ENCODE results near the gene SH2D3C. TPM values are rescaled to one million over a fixed set of nuclear protein-coding genes. Genes with fewer than 3 reads are reported as not detected.
"Not testable (repeated sequence)": the region's sequence is repeated elsewhere in the genome, so short reads cannot be mapped to it uniquely, and the experiment has no call there.

The SH2D3C gene
- total and polyA plus RNA-seq, 2 of the 4 experiments (the other 2 are of a cell fraction), result under 0.01 to 0.24 TPM

GRCh38 chr9:127758843-127759242, 19.6 kb downstream of the SH2D3C start:
- no peak overlapping the region for H3K9ac ChIP-seq (ENCODE audit: low read depth, low read length)
- H2BK120ac ChIP-seq (ENCODE audit: low read depth, low read length), result no peak overlapping the region
- no peak overlapping the region for H2BK15ac ChIP-seq (ENCODE audit: low read depth, low read length)
- H3K4me1 ChIP-seq (ENCODE audit: control insufficient read depth, insufficient read depth, low read length), result no peaks in the 10 kb centered on the region
- in situ Hi-C loops (cut with MboI; ENCODE audit: low sequenced_read_pairs), result no loop called here
- H3K4me3 ChIP-seq (ENCODE audit: insufficient read depth, low read depth, low read length), result no peak overlapping the region
- H3K27ac ChIP-seq (ENCODE audit: insufficient read depth, low read length), result no peak overlapping the region
- H4K8ac ChIP-seq (ENCODE audit: low read depth in 2 of 2, low read length in 2 of 2), result no peak overlapping the region
- H3K4ac ChIP-seq (ENCODE audit: low read depth, low read length), result no peak overlapping the region
- no peaks in the 10 kb centered on the region for H3K79me1 ChIP-seq (ENCODE audit: low read depth in 1 of 2, low read length in 2 of 2)
- DNase-seq, result no peak
- peaks cover 51% of the 10 kb centered on the region for H3K27me3 ChIP-seq (ENCODE audit: control insufficient read depth, insufficient read depth, low read length)
- ATAC-seq (ENCODE audit: low read depth), result no peak
- no peak overlapping the region for H2AK5ac ChIP-seq (ENCODE audit: low read depth, low read length)
- no TSS peak for BruUV-seq (replicated peaks)
- no CpG with 5 or more reads among the region's 5 CpGs for WGBS, 2 experiments (ENCODE audit: extremely low coverage in 2 of 2, insufficient read length in 1 of 2)
- no peaks in the 10 kb centered on the region for H3K9me3 ChIP-seq (ENCODE audit: control insufficient read depth, insufficient read depth, low read length)
- no peak overlapping the region for H3K14ac ChIP-seq (replicated peaks; ENCODE audit: low read depth, low read length)
- H3K36me3 ChIP-seq (ENCODE audit: control insufficient read depth, insufficient read depth, low read length), result no peaks in the 10 kb centered on the region
- 0 out of 2 replicates have a peak, but pooled peaks cover 1% of the 10 kb centered on the region for H4K20me1 ChIP-seq (ENCODE audit: insufficient read depth, low read length)
- H2BK5ac ChIP-seq (ENCODE audit: low read depth, low read length, poor library complexity, severe bottlenecking), result no peak overlapping the region
- intact Hi-C loops (cut with micrococcal nuclease), result no loop called here
- H3K18ac ChIP-seq (ENCODE audit: low read depth, low read length), result no peak overlapping the region
- dilution Hi-C loops (cut with HindIII; ENCODE audit: low sequenced_read_pairs, unreplicated experiment), result no loop called here
- H3K23ac ChIP-seq (ENCODE audit: low read depth, low read length), result no peak overlapping the region
- no peak overlapping the region for H4K5ac ChIP-seq (ENCODE audit: low read depth, low read length)
- H3K4me2 ChIP-seq (ENCODE audit: low read depth, low read length), result no peak overlapping the region
- H2BK20ac ChIP-seq (ENCODE audit: low read depth, low read length), result no peak overlapping the region
- CTCF ChIA-PET, result interaction anchor here (1.0 kb wide), 1 partner anchor 24 kb away, joined by 3 read pairs; the partner anchor contains the start of gene TOR2A
- H3K9me1 ChIP-seq (ENCODE audit: insufficient read depth, low read length), result no peaks in the 10 kb centered on the region
- no peak for TF ChIP-seq MAFK (IDR thresholded peaks at IDR 0.05; ENCODE audit: low read depth, low read length)
- TF ChIP-seq, protein P1, sequence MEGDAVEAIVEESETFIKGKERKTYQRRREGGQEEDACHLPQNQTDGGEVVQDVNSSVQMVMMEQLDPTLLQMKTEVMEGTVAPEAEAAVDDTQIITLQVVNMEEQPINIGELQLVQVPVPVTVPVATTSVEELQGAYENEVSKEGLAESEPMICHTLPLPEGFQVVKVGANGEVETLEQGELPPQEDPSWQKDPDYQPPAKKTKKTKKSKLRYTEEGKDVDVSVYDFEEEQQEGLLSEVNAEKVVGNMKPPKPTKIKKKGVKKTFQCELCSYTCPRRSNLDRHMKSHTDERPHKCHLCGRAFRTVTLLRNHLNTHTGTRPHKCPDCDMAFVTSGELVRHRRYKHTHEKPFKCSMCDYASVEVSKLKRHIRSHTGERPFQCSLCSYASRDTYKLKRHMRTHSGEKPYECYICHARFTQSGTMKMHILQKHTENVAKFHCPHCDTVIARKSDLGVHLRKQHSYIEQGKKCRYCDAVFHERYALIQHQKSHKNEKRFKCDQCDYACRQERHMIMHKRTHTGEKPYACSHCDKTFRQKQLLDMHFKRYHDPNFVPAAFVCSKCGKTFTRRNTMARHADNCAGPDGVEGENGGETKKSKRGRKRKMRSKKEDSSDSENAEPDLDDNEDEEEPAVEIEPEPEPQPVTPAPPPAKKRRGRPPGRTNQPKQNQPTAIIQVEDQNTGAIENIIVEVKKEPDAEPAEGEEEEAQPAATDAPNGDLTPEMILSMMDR (conservative IDR thresholded peaks at IDR 0.05; ENCODE audit: low read depth, low read length), result no peak
- no peak for TF ChIP-seq RFX5 (IDR thresholded peaks at IDR 0.05; ENCODE audit: low read depth, low read length)
- no peak for TF ChIP-seq FOS (IDR thresholded peaks at IDR 0.05; ENCODE audit: low read depth, low read length)
- TF ChIP-seq RCOR1 (IDR thresholded peaks at IDR 0.05; ENCODE audit: insufficient replicate concordance, low read length), result no peak
- TF ChIP-seq BHLHE40 (IDR thresholded peaks at IDR 0.05; ENCODE audit: low read depth, low read length), result no peak
- POLR2A ChIA-PET (ENCODE audit: unreplicated experiment), result no interaction called here
- no peak overlapping the region for H2AFZ ChIP-seq (replicated peaks; ENCODE audit: low read length, poor library complexity)
- H4K91ac ChIP-seq (ENCODE audit: insufficient read depth, low read depth, low read length), result no peak overlapping the region
- H2AK9ac ChIP-seq (replicated peaks; ENCODE audit: low read depth, low read length, poor library complexity), result no peak overlapping the region
- H3K56ac ChIP-seq (ENCODE audit: extremely low read depth, insufficient read depth, low read length), result no peak overlapping the region

DNA sequence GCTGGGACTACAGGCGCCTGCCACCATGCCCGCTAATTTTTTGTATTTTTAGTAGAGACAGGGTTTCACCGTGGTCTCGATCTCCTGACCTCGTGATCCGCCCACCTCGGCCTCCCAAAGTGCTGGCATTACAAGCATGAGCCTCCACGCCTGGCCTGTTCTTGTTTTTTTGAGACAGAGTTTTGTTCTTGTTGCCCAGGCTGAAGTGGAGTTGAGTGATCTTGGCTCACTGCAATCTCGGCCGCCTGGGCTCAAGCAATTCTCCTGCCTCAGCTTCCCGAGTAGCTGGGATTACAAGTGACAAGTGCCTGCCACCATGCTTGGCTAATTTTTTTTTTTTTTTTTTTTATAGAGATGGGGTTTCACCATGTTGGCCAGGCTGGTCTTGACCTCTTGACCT, 21.7 kb downstream of the SH2D3C start:
- H2BK120ac ChIP-seq (ENCODE audit: low read depth, low read length); H3K9me3 ChIP-seq (ENCODE audit: control insufficient read depth, insufficient read depth, low read length); H3K4ac ChIP-seq (ENCODE audit: low read depth, low read length); H3K23ac ChIP-seq (ENCODE audit: low read depth, low read length); H2AK9ac ChIP-seq (replicated peaks; ENCODE audit: low read depth, low read length, poor library complexity); dilution Hi-C loops (cut with HindIII; ENCODE audit: low sequenced_read_pairs, unreplicated experiment); H3K4me2 ChIP-seq (ENCODE audit: low read depth, low read length); H3K4me3 ChIP-seq (ENCODE audit: insufficient read depth, low read depth, low read length); H3K56ac ChIP-seq (ENCODE audit: extremely low read depth, insufficient read depth, low read length); in situ Hi-C loops (cut with MboI; ENCODE audit: low sequenced_read_pairs); H4K5ac ChIP-seq (ENCODE audit: low read depth, low read length); H4K91ac ChIP-seq (ENCODE audit: insufficient read depth, low read depth, low read length); H3K27ac ChIP-seq (ENCODE audit: insufficient read depth, low read length); BruUV-seq (replicated peaks); H2AFZ ChIP-seq (replicated peaks; ENCODE audit: low read length, poor library complexity); H2BK15ac ChIP-seq (ENCODE audit: low read depth, low read length); H4K8ac ChIP-seq (ENCODE audit: low read depth in 2 of 2, low read length in 2 of 2); H3K9ac ChIP-seq (ENCODE audit: low read depth, low read length); H2BK5ac ChIP-seq (ENCODE audit: low read depth, low read length, poor library complexity, severe bottlenecking); H3K18ac ChIP-seq (ENCODE audit: low read depth, low read length); H3K4me1 ChIP-seq (ENCODE audit: control insufficient read depth, insufficient read depth, low read length); H3K79me1 ChIP-seq (ENCODE audit: low read depth in 1 of 2, low read length in 2 of 2); H2BK20ac ChIP-seq (ENCODE audit: low read depth, low read length); H2AK5ac ChIP-seq (ENCODE audit: low read depth, low read length); POLR2A ChIA-PET (ENCODE audit: unreplicated experiment); DNase-seq; H3K14ac ChIP-seq (replicated peaks; ENCODE audit: low read depth, low read length); H3K36me3 ChIP-seq (ENCODE audit: control insufficient read depth, insufficient read depth, low read length); ATAC-seq (ENCODE audit: low read depth); intact Hi-C loops (cut with micrococcal nuclease); H3K9me1 ChIP-seq (ENCODE audit: insufficient read depth, low read length); H4K20me1 ChIP-seq (ENCODE audit: insufficient read depth, low read length): not testable (repeated sequence)
- H3K27me3 ChIP-seq (ENCODE audit: control insufficient read depth, insufficient read depth, low read length), result peaks cover 57% of the 10 kb centered on the region
- 100% methylated on average over 1 of the region's 11 CpGs; no CpG with 5 or more reads in 1 of the 2 experiments for WGBS, 2 experiments (ENCODE audit: extremely low coverage in 2 of 2, insufficient read length in 1 of 2)
- CTCF ChIA-PET, result interaction anchor here (0.8 kb wide), 1 partner anchor 12 kb away, joined by 3 read pairs; no protein-coding TSS in a partner anchor

Data from IMR-90 (cell line).